NT2/D1 (cell line): Measurements from ENCODE around the gene ICA1.

ENCODE experiments used
- SUZ12 ChIP-seq: IDR thresholded peaks from 2 replicates; pipeline ENCODE4 v1.6.1; 2011; ENCODE audit not compliant: insufficient read length, insufficient read depth; ENCODE audit errors: extremely low read depth
- YY1 ChIP-seq: IDR thresholded peaks from 2 replicates; pipeline ENCODE4 v1.6.1; 2011; ENCODE audit not compliant: insufficient read length, insufficient read depth
- ZNF274 ChIP-seq: IDR thresholded peaks from 2 replicates; pipeline ENCODE4 v1.6.1; 2011; ENCODE audit warnings: mild to moderate bottlenecking, low read depth, low read length

DNA sequence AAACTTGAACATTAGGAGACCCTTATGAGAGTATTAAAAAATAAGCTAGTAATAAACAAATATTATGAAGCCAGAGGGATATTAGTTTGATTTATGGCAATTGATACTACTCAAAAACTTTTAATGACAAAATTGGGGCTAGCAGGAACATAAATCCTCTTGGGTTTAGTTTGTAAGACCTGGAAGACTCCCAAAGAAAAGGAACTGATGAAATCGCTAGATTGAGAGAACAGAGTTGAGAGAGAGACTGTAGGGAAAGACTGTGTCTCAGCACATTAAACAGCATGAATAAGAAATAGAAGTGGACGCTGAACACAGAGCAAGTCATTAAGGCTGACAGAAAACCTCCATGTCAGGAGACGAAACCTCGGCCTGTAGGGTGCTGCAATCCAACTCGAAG lies 56.4 kb downstream of the ICA1 start:
- TF ChIP-seq ZNF274 (no peak), YY1 (no peak), SUZ12 (no peak)
